Measurements from ENCODE around the gene SAMSN1. TPM values are rescaled to one million over a fixed set of nuclear protein-coding genes. Genes with fewer than 3 reads are reported as not detected.

Gene SAMSN1
- total RNA-seq, 1 experiment from 2014 or later, result 0.44 TPM

DNA sequence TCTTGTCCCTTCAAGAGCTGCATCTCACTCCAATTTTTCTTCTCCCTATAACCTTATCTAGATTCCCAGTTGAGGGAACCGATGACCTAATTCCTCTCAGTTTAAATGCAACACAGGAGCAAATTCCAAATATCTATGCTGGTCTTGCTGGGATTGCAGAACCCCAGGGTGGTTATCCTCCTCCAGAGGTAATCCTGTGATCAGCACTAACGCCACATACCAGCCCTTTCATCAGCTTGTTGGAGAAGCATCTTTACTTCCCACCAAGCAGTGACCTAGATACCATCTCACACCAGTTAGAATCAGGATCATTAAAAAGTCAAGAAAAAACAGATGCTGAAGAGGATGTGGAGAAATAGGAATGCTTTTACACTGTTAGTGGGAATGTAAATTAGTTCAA is 52.4 kb downstream of the SAMSN1 start:
- intact Hi-C loops (cut with micrococcal nuclease; ENCODE audit: unreplicated experiment), result no loop called here
- BruUV-seq (replicated peaks), result no TSS peak
- Histone ChIP-seq H3K27ac (ENCODE audit: low read length) (no peak overlapping the region), H3K9me3 (ENCODE audit: control insufficient read depth, insufficient read depth, low read depth, low read length) (no peaks in the 10 kb centered on the region), H3K27me3 (ENCODE audit: control insufficient read depth, insufficient read depth, low read length) (no peaks in the 10 kb centered on the region), H3K4me3 (ENCODE audit: low read depth in 2 of 2, low read length in 2 of 2) (no peak overlapping the region), H3K4me1 (ENCODE audit: control insufficient read depth, insufficient read depth, low read length) (no peaks in the 10 kb centered on the region), H3K36me3 (ENCODE audit: control insufficient read depth, insufficient read depth, low read length) (no peaks in the 10 kb centered on the region)
- POLR2A ChIA-PET, result no interaction called here
- CTCF ChIA-PET, result no interaction called here
- ATAC-seq (no peak), DNase-seq (ENCODE audit: low read depth, low spot score) (no peak)
- TF ChIP-seq REST (IDR thresholded peaks at IDR 0.05; ENCODE audit: insufficient read depth in 1 of 2, low read depth in 2 of 2, low read length in 1 of 2), result no peak
- no peak for TF ChIP-seq CTCF (IDR thresholded peaks at IDR 0.05)
- TF ChIP-seq POLR2AphosphoS5 (IDR thresholded peaks at IDR 0.05; ENCODE audit: low read depth, low read length), result no peak
- no peak for TF ChIP-seq TCF7L2 (IDR thresholded peaks at IDR 0.05; ENCODE audit: low read depth, low read length)
- TF ChIP-seq SIN3A (IDR thresholded peaks at IDR 0.05; ENCODE audit: borderline replicate concordance, insufficient read depth, low read depth, low read length), result no peak
- in situ Hi-C loops (cut with HindIII; ENCODE audit: low pct_unique_long_range_greater_than_20kb, low sequenced_read_pairs), result no loop called here

DNA sequence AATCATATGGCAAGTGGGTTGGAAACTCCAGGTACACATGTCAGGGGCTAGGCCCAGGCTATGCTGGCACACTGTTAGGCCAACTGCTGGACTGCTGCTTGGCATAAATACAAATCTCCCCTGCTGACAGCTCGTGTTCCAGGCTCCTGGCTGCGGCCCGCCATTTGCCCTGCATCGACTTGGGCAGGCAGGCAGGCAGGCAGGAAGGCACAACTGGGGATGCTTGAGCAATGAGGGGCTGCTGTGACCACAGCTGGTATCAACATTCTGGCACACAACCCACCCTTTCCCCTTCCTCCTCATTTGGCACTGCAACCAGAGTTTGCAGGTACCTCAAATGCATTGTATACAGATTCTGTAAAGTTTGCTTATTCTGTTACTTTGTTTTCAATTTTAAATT is 53.2 kb downstream of the SAMSN1 start:
- in situ Hi-C loops (cut with HindIII; ENCODE audit: low pct_unique_long_range_greater_than_20kb, low sequenced_read_pairs), result no loop called here
- no peaks in the 10 kb centered on the region for H3K4me1 ChIP-seq (ENCODE audit: control insufficient read depth, insufficient read depth, low read length)
- no peaks in the 10 kb centered on the region for H3K27me3 ChIP-seq (ENCODE audit: control insufficient read depth, insufficient read depth, low read length)
- CTCF ChIA-PET, result no interaction called here
- no peaks in the 10 kb centered on the region for H3K9me3 ChIP-seq (ENCODE audit: control insufficient read depth, insufficient read depth, low read depth, low read length)
- TF ChIP-seq SIN3A (IDR thresholded peaks at IDR 0.05; ENCODE audit: borderline replicate concordance, insufficient read depth, low read depth, low read length) (no peak), TCF7L2 (IDR thresholded peaks at IDR 0.05; ENCODE audit: low read depth, low read length) (no peak), CTCF (IDR thresholded peaks at IDR 0.05) (no peak), REST (IDR thresholded peaks at IDR 0.05; ENCODE audit: insufficient read depth in 1 of 2, low read depth in 2 of 2, low read length in 1 of 2) (no peak), POLR2AphosphoS5 (IDR thresholded peaks at IDR 0.05; ENCODE audit: low read depth, low read length) (no peak)
- no peak overlapping the region for H3K4me3 ChIP-seq (ENCODE audit: low read depth in 2 of 2, low read length in 2 of 2)
- no peaks in the 10 kb centered on the region for H3K36me3 ChIP-seq (ENCODE audit: control insufficient read depth, insufficient read depth, low read length)
- no TSS peak for BruUV-seq (replicated peaks)
- POLR2A ChIA-PET, result no interaction called here
- no peak overlapping the region for H3K27ac ChIP-seq (ENCODE audit: low read length)
- intact Hi-C loops (cut with micrococcal nuclease; ENCODE audit: unreplicated experiment), result no loop called here
- DNase-seq (ENCODE audit: low read depth, low spot score), result no peak
- no peak for ATAC-seq

All from Panc1 (cell line).